ENCODE measurements around the gene HEG1. TPM values are rescaled to one million over a fixed set of nuclear protein-coding genes. Genes with fewer than 3 reads are reported as not detected.

The HEG1 gene
- total and polyA plus RNA-seq, 2 of the 13 experiments (the other 11 are each of a cell fraction or from before 2014, with no cell fraction given): 10.7 to 18.2 TPM

DNA sequence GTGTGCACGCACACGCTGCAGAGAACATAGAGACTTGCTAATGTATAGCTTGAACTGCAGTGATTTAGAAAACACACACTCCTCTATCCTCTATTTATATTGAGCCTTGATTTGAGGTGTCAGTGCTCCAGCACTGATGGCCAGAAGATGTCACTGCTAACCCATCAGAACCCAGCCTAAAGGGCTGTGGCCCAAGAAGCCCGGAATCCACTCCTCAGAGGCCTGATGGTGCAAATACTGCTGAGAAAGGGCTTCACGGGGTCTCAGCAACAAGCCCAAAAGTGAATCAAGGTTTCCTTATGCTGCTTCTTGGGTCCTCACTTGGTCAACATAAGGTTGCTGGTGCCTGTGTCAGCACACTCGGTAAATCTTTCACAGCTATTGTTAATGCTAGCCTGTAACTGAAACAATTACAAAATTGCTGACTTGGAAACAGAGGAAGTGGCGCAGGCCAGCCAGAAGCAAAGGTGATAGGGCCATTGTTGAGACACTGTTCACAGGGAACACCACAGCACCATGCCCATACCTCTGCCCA lies 60.3 kb downstream of the HEG1 start (continued):
- TF ChIP-seq FOXO4 (CRISPR knock-in tag; conservative IDR thresholded peaks at IDR 0.05) (no peak), ZNF597 (CRISPR knock-in tag; IDR thresholded peaks at IDR 0.05) (no peak), SNAI1 (CRISPR knock-in tag; IDR thresholded peaks at IDR 0.05; ENCODE audit: borderline replicate concordance) (no peak), ZBTB8A (CRISPR knock-in tag; IDR thresholded peaks at IDR 0.05; ENCODE audit: borderline replicate concordance, low read depth) (no peak), REPIN1 (CRISPR knock-in tag; IDR thresholded peaks at IDR 0.05; ENCODE audit: borderline replicate concordance, low read depth) (no peak)

DNA sequence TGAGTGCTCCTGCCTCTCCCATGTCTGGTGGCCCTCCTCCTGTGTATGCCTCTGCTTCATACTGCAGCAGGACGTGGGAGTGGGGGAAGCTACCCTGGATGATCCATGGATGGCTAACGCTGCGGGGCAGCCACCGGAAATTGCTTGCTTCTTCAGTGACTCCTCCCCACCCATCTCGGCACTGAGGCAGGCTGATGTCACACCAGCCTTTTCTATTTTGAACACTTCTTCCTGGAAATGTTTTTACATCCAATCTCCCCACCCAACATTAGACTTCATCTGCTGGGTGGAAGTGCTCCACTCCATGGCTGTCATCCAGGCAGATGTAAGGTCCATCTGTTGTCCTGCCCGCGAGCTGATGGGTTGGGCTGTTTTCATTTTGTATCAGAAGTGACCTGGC lies 62.3 kb downstream of the HEG1 start:
- H3K79me2 ChIP-seq (ENCODE audit: insufficient read depth, low read length): no peaks in the 10 kb centered on the region
- no peaks in the 10 kb centered on the region for H3K27me3 ChIP-seq (ENCODE audit: control insufficient read depth in 1 of 2, insufficient read depth in 2 of 2, low read length in 2 of 2)
- no peaks in the 10 kb centered on the region for H3K9me3 ChIP-seq (ENCODE audit: low read length)
- BruUV-seq (replicated peaks): no TSS peak
- intact Hi-C loops (cut with micrococcal nuclease; ENCODE audit: unreplicated experiment) (no loop called here), in situ Hi-C loops (cut with HindIII; ENCODE audit: extremely low pct_ligation_motif_present, low pct_unique_long_range_greater_than_20kb) (loop anchor here (10.0 to 25.0 kb wide), 2 partner anchors 171 to 444 kb away; no protein-coding TSS in a partner anchor)
- POLR2A ChIA-PET: no interaction called here
- CTCF ChIA-PET (ENCODE audit: low intra/inter-chr PET ratio, low total read pairs): no interaction called here
- H3K4me1 ChIP-seq (ENCODE audit: insufficient read depth, low read length): peaks cover 21% of the 10 kb centered on the region
- H3K9ac ChIP-seq (ENCODE audit: insufficient read depth, low read depth, low read length): no peak overlapping the region
- no peak overlapping the region for H2AFZ ChIP-seq (ENCODE audit: low read length)
- no peak for ATAC-seq
- H3K36me3 ChIP-seq (replicated peaks in 1 of 2; ENCODE audit: control insufficient read depth in 1 of 2, insufficient read depth in 2 of 2, low read length in 2 of 2): peaks cover 28 to 64% of the 10 kb centered on the region in 2 experiments
- H3K27ac ChIP-seq (ENCODE audit: extremely low read length, insufficient read depth, low read length): no peak overlapping the region
- 97% methylated on average over 7 of the region's 7 CpGs for WGBS (ENCODE audit: low lambda C conversion rate)
- H3K4me3 ChIP-seq (replicated peaks in 1 of 3; ENCODE audit: insufficient read depth in 1 of 3, low read depth in 2 of 3, low read length in 3 of 3): no peak overlapping the region
- no peaks in the 10 kb centered on the region for H4K20me1 ChIP-seq (ENCODE audit: insufficient read depth, low read length)
- no peak for FAIRE-seq
- no peak for DNase-seq (ENCODE audit: low spot score)
- H3K4me2 ChIP-seq (ENCODE audit: low read depth, low read length): no peak overlapping the region
- TF ChIP-seq ZNF772 (CRISPR knock-in tag; IDR thresholded peaks at IDR 0.05) (no peak), FOXP1 (IDR thresholded peaks at IDR 0.05) (no peak), FOXP1 (CRISPR knock-in tag; IDR thresholded peaks at IDR 0.05) (no peak), ZBTB21 (CRISPR knock-in tag; IDR thresholded peaks at IDR 0.05) (no peak), PRPF4 (IDR thresholded peaks at IDR 0.05; ENCODE audit: low read depth, low read length, poor library complexity, severe bottlenecking) (no peak), CENPT (CRISPR knock-in tag; IDR thresholded peaks at IDR 0.05; ENCODE audit: low read depth) (no peak), MXD4 (CRISPR knock-in tag; IDR thresholded peaks at IDR 0.05) (no peak), ZNF746 (CRISPR knock-in tag; IDR thresholded peaks at IDR 0.05) (no peak), MYNN (CRISPR knock-in tag; IDR thresholded peaks at IDR 0.05; ENCODE audit: low read depth) (no peak), ZNF326 (CRISPR knock-in tag; IDR thresholded peaks at IDR 0.05; ENCODE audit: borderline replicate concordance) (no peak), GZF1 (CRISPR knock-in tag; IDR thresholded peaks at IDR 0.05) (no peak), RFX3 (CRISPR knock-in tag; IDR thresholded peaks at IDR 0.05) (no peak)
- TF ChIP-seq, protein P1, sequence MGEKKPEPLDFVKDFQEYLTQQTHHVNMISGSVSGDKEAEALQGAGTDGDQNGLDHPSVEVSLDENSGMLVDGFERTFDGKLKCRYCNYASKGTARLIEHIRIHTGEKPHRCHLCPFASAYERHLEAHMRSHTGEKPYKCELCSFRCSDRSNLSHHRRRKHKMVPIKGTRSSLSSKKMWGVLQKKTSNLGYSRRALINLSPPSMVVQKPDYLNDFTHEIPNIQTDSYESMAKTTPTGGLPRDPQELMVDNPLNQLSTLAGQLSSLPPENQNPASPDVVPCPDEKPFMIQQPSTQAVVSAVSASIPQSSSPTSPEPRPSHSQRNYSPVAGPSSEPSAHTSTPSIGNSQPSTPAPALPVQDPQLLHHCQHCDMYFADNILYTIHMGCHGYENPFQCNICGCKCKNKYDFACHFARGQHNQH (CRISPR knock-in tag; IDR thresholded peaks at IDR 0.05): no peak
- TF ChIP-seq, protein P2, sequence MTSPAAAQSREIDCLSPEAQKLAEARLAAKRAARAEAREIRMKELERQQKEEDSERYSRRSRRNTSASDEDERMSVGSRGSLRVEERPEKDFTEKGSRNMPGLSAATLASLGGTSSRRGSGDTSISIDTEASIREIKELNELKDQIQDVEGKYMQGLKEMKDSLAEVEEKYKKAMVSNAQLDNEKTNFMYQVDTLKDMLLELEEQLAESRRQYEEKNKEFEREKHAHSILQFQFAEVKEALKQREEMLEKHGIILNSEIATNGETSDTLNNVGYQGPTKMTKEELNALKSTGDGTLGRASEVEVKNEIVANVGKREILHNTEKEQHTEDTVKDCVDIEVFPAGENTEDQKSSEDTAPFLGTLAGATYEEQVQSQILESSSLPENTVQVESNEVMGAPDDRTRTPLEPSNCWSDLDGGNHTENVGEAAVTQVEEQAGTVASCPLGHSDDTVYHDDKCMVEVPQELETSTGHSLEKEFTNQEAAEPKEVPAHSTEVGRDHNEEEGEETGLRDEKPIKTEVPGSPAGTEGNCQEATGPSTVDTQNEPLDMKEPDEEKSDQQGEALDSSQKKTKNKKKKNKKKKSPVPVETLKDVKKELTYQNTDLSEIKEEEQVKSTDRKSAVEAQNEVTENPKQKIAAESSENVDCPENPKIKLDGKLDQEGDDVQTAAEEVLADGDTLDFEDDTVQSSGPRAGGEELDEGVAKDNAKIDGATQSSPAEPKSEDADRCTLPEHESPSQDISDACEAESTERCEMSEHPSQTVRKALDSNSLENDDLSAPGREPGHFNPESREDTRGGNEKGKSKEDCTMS (CRISPR knock-in tag; conservative IDR thresholded peaks at IDR 0.05): no peak

Data from HepG2 (cell line).